Colonic mucosa (tissue), 4 donors: Measurements from ENCODE around the gene LMNA. TPM values are rescaled to one million over a fixed set of nuclear protein-coding genes. Genes with fewer than 3 reads are reported as not detected.

ENCODE experiments used
- DNase-seq: peaks from one replicate; pipeline ENCODE4 v3.0.0-alpha.2; 2020
- H3K27ac ChIP-seq: fragments of 200-600 bp; one replicate; pipeline ENCODE4 v1.8.0; 2021
- H3K27me3 ChIP-seq: fragments of 200-600 bp; one replicate; pipeline ENCODE4 v1.8.0; 2021
- H3K36me3 ChIP-seq: fragments of 200-600 bp; one replicate; pipeline ENCODE4 v1.8.0; 2021
- H3K4me1 ChIP-seq: fragments of 200-600 bp; one replicate; pipeline ENCODE4 v1.8.0; 2021; ENCODE audit warnings: mild to moderate bottlenecking
- H3K4me3 ChIP-seq: fragments of 200-600 bp; one replicate; pipeline ENCODE4 v1.8.0; 2021
- H3K9ac ChIP-seq, 2 donors: one replicate each; pipeline ENCODE4 v1.7.0; 2013; ENCODE audit warnings: control low read depth in 2 of 2, low read depth in 2 of 2, low read length in 2 of 2
- H3K9me3 ChIP-seq: fragments of 200-600 bp; one replicate; pipeline ENCODE4 v1.8.0; 2021
- CTCF ChIP-seq: fragments of 200-600 bp; IDR thresholded peaks from one replicate; pipeline ENCODE4 v1.8.0; 2022; ENCODE audit warnings: antibody characterized with exemption, mild to moderate bottlenecking
- intact Hi-C: fragments of 100-400 bp; cut with DNase I; formaldehyde crosslinking; loops from one replicate; pipeline ENCODE4 v1.14.1; 2022
- total RNA-seq, 2 donors: library from RNA; stranded (reverse); fragmentation: NEBNext Ultra II Directional in 1 of 2; extraction: Animal tissue kit (Norgen Biotek cat#: 25700) in 1 of 2; gene quantifications; one replicate each; pipeline ENCODE4 v1.2.1, GENCODE V29; 2021
- donor health status: healthy.
- donor health status: DM: no; HTN: no; CAD: no.
- donor health status: DM: no; HTN: no; CAD: no.

The LMNA gene
- total RNA-seq, 2 donors from 2014 or later = 414 to 610 TPM

- H3K27me3 ChIP-seq = no peaks in the 10 kb centered on the region
- no peak overlapping the region for H3K27ac ChIP-seq
- intact Hi-C loops = loop anchor here (2.0 kb wide), 1 partner anchor 31 kb away; no protein-coding TSS in a partner anchor
- peaks cover 9% of the 10 kb centered on the region for H3K4me1 ChIP-seq
- peak overlapping the region in 1 of 2 donors; percentile 41 for H3K9ac ChIP-seq
- DNase-seq = no peak
- H3K36me3 ChIP-seq = no peaks in the 10 kb centered on the region
- H3K4me3 ChIP-seq = no peak overlapping the region
- TF ChIP-seq CTCF = no peak
- no peaks in the 10 kb centered on the region for H3K9me3 ChIP-seq
Measured at GRCh38 chr1:156097499-156098178, 16.9 kb upstream of the LMNA start.

- Histone ChIP-seq H3K27ac (no peak overlapping the region), H3K9ac (no peak overlapping the region), H3K4me3 (no peak overlapping the region), H3K9me3 (no peaks in the 10 kb centered on the region), H3K36me3 (no peaks in the 10 kb centered on the region), H3K27me3 (no peaks in the 10 kb centered on the region), H3K4me1 (peaks cover 21% of the 10 kb centered on the region)
- no peak for TF ChIP-seq CTCF
- no peak for DNase-seq
- intact Hi-C loops = no loop called here
Measured at GRCh38 chr1:156098784-156099183, 15.7 kb upstream of the LMNA start.

GRCh38 chr1:156099282-156099681 lies 15.2 kb upstream of the LMNA start:
- no peak overlapping the region for H3K27ac ChIP-seq
- no peak for TF ChIP-seq CTCF
- intact Hi-C loops = no loop called here
- no peaks in the 10 kb centered on the region for H3K9me3 ChIP-seq
- H3K4me1 ChIP-seq = peaks cover 26% of the 10 kb centered on the region
- DNase-seq = no peak
- H3K27me3 ChIP-seq = no peaks in the 10 kb centered on the region
- no peaks in the 10 kb centered on the region for H3K36me3 ChIP-seq
- H3K9ac ChIP-seq = no peak overlapping the region
- H3K4me3 ChIP-seq = no peak overlapping the region

GRCh38 chr1:156100205-156100995 lies 14.1 kb upstream of the LMNA start:
- Histone ChIP-seq H3K27ac (peak overlapping the region; percentile 58), H3K27me3 (no peaks in the 10 kb centered on the region), H3K4me3 (no peak overlapping the region), H3K9ac (peak overlapping the region in 1 of 2 donors; percentile 52), H3K9me3 (no peaks in the 10 kb centered on the region), H3K4me1 (peaks cover 37% of the 10 kb centered on the region), H3K36me3 (no peaks in the 10 kb centered on the region)
- TF ChIP-seq CTCF = no peak
- DNase-seq = no peak
- intact Hi-C loops = no loop called here

- H3K9ac ChIP-seq = peak overlapping the region; percentile 41 to 89
Measured at GRCh38 chr1:156101880-156102279, 12.6 kb upstream of the LMNA start.

More at GRCh38 chr1:156101880-156102279, 12.6 kb upstream of the LMNA start:
- intact Hi-C loops = no loop called here
- Histone ChIP-seq H3K9me3 (no peaks in the 10 kb centered on the region), H3K36me3 (no peaks in the 10 kb centered on the region), H3K27ac (peak overlapping the region; percentile 94), H3K27me3 (no peaks in the 10 kb centered on the region), H3K4me3 (no peak overlapping the region), H3K4me1 (peaks cover 38% of the 10 kb centered on the region)
- no peak for TF ChIP-seq CTCF
- peak; percentile 47 for DNase-seq
